ENCODE measurements around the gene MAZ.

Gene MAZ

GRCh38 chr16:29852654-29853053, 46.3 kb downstream of the MAZ start:
- DNase-seq (ENCODE audit: low read depth in 2 of 2, low spot score in 1 of 2) = no peak

- DNase-seq (ENCODE audit: low read depth in 2 of 2, low spot score in 1 of 2) = no peak
Measured at GRCh38 chr16:29854520-29855100, 48.3 kb downstream of the MAZ start.

DNA sequence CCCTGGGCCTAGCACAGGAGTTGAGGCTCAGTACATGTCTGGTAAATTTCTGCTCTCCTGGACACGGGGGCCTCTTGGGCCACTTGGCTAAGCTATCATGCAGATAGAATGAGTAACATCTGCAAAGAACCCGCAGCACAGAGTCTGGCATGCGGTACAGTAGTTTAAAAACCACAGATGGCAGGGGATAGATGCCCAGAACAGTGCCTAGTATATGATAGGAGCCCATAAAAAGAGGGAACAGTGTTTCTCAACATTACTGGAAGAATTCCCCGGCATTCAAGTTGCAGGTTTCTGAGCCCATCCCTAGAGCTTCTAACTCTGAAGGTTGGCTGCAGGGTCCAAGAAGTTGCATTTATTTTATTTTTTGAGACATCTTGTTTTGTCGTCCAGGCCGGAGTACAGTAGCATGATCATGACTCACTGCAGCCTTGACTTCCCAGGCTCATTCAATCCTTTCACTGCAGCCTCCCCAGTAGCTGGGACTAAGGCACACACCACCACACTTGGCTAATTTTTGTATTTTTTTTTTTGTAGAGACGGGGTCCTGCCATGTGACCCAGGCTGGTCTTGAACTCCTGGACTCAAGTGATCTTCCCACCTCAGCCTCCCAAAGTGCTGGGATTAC, 50.9 kb downstream of the MAZ start:
- no peak for DNase-seq (ENCODE audit: low read depth in 2 of 2, low spot score in 1 of 2)

GRCh38 chr16:29858149-29858849, 52.0 kb downstream of the MAZ start:
- DNase-seq (ENCODE audit: low read depth in 2 of 2, low spot score in 1 of 2) = no peak

DNA sequence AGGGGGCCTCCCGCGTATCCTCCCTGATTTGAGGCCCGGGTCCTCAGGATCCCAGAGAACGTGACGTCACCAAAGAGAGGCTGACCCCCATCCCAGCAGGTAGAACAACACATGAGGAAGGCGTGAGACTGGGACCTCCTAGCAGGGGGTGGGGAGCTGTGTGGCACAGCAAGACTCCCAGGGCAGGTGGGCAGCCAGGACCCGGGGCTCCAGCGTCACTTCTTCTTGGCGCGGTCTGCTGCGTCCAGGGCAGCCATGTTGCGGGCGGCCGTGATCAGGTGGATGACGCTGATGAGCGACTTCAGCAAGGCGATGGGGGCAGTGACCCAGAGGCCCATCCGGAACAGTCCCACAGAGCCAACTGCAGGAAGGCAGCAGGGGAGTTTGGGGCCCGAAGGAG, 52.6 kb downstream of the MAZ start:
- no peak for DNase-seq (ENCODE audit: low read depth in 2 of 2, low spot score in 1 of 2)

DNA sequence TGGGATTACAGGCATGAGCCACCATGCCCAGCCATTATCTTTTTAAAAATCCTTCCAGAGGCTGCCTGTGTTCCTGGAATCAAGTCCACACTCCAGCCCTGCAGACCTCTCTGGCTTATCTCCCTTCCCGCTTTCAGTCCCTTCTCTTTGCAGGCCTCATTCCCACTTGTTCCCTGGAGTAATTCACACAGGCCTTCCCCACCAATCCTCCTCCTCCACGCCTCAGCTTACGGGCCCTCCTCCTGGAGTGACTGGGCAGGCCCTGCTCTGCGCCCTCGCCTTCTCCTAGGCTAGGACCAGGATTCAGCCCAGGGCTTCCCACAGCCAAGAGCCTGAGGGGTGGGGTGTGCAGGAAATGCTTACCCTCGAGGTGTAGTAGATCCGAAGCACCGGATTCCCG, 53.9 kb downstream of the MAZ start:
- no peak for DNase-seq (ENCODE audit: low read depth in 2 of 2, low spot score in 1 of 2)

Measured in stimulated activated CD8-positive, alpha-beta memory T cell treated with anti-CD3 and anti-CD28 coated beads, Interleukin-4, amount 100 ng/mL, for 1 hour (primary cell).